ENCODE data around the gene ZNF649.
A peak's percentile ranks its signal among the peaks of the same experiment; 100 is the strongest.

The ZNF649 gene

DNA sequence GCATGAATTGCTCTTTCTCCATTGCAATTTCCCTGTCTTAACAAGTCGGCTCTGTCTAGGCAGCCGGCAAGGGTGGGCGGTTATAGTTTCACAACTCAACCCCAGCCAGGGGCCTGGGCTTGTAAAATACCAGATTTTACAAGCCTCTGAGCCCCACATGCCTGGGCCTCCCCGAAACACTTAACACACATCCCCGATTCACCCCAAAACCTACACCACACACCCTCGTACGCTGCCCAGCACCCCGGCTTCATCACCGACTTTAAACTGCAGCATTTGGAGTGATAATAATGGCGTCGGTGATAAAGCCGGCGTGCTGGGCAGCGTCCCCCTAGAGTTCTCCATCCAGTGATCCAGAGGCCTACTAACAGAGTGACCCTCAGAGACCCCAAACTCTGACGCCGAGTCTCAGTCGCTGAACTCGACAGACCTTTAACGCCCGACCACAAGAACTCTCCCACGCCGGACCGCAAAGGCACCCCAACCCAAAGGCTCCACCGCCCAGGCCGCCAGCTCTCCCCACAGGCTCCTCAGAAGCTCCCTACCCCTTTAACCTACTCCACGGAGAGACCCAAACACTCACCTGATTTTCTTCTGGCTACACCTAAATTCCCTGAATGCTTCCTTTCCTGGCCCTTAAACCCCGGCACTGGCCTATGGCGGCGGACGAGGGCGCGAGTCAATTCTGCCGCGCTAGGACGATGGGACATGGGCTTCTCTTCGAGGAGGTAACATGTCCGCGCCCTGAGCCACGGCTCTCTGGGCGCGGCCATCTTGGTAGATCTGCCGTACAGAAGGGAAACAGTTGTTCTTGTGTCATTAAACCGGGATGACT lies at the start of gene ZNF649 (continued):
- TF ChIP-seq, protein P1, sequence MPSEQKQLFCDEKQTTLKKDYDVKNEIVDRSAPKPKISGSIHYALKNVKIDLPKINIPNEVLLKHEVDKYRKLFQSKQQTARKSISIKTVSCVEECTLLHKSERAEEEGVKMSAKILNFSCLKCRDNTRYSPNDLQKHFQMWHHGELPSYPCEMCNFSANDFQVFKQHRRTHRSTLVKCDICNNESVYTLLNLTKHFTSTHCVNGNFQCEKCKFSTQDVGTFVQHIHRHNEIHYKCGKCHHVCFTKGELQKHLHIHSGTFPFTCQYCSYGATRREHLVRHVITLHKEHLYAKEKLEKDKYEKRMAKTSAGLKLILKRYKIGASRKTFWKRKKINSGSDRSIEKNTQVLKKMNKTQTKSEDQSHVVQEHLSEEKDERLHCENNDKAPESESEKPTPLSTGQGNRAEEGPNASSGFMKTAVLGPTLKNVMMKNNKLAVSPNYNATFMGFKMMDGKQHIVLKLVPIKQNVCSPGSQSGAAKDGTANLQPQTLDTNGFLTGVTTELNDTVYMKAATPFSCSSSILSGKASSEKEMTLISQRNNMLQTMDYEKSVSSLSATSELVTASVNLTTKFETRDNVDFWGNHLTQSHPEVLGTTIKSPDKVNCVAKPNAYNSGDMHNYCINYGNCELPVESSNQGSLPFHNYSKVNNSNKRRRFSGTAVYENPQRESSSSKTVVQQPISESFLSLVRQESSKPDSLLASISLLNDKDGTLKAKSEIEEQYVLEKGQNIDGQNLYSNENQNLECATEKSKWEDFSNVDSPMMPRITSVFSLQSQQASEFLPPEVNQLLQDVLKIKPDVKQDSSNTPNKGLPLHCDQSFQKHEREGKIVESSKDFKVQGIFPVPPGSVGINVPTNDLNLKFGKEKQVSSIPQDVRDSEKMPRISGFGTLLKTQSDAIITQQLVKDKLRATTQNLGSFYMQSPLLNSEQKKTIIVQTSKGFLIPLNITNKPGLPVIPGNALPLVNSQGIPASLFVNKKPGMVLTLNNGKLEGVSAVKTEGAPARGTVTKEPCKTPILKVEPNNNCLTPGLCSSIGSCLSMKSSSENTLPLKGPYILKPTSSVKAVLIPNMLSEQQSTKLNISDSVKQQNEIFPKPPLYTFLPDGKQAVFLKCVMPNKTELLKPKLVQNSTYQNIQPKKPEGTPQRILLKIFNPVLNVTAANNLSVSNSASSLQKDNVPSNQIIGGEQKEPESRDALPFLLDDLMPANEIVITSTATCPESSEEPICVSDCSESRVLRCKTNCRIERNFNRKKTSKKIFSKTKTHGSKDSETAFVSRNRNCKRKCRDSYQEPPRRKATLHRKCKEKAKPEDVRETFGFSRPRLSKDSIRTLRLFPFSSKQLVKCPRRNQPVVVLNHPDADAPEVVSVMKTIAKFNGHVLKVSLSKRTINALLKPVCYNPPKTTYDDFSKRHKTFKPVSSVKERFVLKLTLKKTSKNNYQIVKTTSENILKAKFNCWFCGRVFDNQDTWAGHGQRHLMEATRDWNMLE (tag by site-specific recombination; conservative IDR thresholded peaks at IDR 0.05; ENCODE audit: low read depth): peak; percentile 45; the same call in 1 of the 2 replicates
- TF ChIP-seq, protein P2, sequence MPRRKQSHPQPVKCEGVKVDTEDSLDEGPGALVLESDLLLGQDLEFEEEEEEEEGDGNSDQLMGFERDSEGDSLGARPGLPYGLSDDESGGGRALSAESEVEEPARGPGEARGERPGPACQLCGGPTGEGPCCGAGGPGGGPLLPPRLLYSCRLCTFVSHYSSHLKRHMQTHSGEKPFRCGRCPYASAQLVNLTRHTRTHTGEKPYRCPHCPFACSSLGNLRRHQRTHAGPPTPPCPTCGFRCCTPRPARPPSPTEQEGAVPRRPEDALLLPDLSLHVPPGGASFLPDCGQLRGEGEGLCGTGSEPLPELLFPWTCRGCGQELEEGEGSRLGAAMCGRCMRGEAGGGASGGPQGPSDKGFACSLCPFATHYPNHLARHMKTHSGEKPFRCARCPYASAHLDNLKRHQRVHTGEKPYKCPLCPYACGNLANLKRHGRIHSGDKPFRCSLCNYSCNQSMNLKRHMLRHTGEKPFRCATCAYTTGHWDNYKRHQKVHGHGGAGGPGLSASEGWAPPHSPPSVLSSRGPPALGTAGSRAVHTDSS (tag by site-specific recombination; IDR thresholded peaks at IDR 0.05): no peak
- TF ChIP-seq ZNF140 (tag by site-specific recombination; IDR thresholded peaks at IDR 0.05): no peak
- TF ChIP-seq ZNF423 (tag by site-specific recombination; IDR thresholded peaks at IDR 0.05): no peak
- 0 out of 2 replicates have a peak, but pooled peaks have one; percentile 37 for TF ChIP-seq HOXD13 (CRISPR knock-in tag; IDR thresholded peaks at IDR 0.05; ENCODE audit: borderline replicate concordance)
- TF ChIP-seq ZNF670 (tag by site-specific recombination; IDR thresholded peaks at IDR 0.05; ENCODE audit: low read depth): no peak
- no peak for TF ChIP-seq ZNF302 (tag by site-specific recombination; IDR thresholded peaks at IDR 0.05; ENCODE audit: low read depth)
- TF ChIP-seq, protein P3, sequence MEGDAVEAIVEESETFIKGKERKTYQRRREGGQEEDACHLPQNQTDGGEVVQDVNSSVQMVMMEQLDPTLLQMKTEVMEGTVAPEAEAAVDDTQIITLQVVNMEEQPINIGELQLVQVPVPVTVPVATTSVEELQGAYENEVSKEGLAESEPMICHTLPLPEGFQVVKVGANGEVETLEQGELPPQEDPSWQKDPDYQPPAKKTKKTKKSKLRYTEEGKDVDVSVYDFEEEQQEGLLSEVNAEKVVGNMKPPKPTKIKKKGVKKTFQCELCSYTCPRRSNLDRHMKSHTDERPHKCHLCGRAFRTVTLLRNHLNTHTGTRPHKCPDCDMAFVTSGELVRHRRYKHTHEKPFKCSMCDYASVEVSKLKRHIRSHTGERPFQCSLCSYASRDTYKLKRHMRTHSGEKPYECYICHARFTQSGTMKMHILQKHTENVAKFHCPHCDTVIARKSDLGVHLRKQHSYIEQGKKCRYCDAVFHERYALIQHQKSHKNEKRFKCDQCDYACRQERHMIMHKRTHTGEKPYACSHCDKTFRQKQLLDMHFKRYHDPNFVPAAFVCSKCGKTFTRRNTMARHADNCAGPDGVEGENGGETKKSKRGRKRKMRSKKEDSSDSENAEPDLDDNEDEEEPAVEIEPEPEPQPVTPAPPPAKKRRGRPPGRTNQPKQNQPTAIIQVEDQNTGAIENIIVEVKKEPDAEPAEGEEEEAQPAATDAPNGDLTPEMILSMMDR (tag by site-specific recombination; IDR thresholded peaks at IDR 0.05): peak; percentile 20; the same call in 1 of the 2 replicates
- no peak for TF ChIP-seq ZFP37 (tag by site-specific recombination; IDR thresholded peaks at IDR 0.05)
- TF ChIP-seq ZNF76 (tag by site-specific recombination; IDR thresholded peaks at IDR 0.05; ENCODE audit: borderline replicate concordance, low read depth): peak; percentile 91
- peak; percentile 40; the same call in 1 of the 2 replicates for TF ChIP-seq ZNF600 (tag by site-specific recombination; IDR thresholded peaks at IDR 0.05)
- TF ChIP-seq RBAK (tag by site-specific recombination; IDR thresholded peaks at IDR 0.05): no peak
- TF ChIP-seq ZNF596 (tag by site-specific recombination; IDR thresholded peaks at IDR 0.05): no peak
- no peak for TF ChIP-seq ZNF266 (tag by site-specific recombination; IDR thresholded peaks at IDR 0.05; ENCODE audit: low read depth)
- TF ChIP-seq ZNF560 (tag by site-specific recombination; IDR thresholded peaks at IDR 0.05; ENCODE audit: borderline replicate concordance): no peak
- TF ChIP-seq, protein P4, sequence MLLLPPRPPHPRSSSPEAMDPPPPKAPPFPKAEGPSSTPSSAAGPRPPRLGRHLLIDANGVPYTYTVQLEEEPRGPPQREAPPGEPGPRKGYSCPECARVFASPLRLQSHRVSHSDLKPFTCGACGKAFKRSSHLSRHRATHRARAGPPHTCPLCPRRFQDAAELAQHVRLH (tag by site-specific recombination; IDR thresholded peaks at IDR 0.05): peak; percentile 49; the same call in 1 of the 2 replicates
- TF ChIP-seq, protein P5, sequence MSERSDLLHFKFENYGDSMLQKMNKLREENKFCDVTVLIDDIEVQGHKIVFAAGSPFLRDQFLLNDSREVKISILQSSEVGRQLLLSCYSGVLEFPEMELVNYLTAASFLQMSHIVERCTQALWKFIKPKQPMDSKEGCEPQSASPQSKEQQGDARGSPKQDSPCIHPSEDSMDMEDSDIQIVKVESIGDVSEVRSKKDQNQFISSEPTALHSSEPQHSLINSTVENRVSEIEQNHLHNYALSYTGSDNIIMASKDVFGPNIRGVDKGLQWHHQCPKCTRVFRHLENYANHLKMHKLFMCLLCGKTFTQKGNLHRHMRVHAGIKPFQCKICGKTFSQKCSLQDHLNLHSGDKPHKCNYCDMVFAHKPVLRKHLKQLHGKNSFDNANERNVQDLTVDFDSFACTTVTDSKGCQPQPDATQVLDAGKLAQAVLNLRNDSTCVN (tag by site-specific recombination; optimal IDR thresholded peaks at IDR 0.05): peak; percentile 37
- TF ChIP-seq, protein P6, sequence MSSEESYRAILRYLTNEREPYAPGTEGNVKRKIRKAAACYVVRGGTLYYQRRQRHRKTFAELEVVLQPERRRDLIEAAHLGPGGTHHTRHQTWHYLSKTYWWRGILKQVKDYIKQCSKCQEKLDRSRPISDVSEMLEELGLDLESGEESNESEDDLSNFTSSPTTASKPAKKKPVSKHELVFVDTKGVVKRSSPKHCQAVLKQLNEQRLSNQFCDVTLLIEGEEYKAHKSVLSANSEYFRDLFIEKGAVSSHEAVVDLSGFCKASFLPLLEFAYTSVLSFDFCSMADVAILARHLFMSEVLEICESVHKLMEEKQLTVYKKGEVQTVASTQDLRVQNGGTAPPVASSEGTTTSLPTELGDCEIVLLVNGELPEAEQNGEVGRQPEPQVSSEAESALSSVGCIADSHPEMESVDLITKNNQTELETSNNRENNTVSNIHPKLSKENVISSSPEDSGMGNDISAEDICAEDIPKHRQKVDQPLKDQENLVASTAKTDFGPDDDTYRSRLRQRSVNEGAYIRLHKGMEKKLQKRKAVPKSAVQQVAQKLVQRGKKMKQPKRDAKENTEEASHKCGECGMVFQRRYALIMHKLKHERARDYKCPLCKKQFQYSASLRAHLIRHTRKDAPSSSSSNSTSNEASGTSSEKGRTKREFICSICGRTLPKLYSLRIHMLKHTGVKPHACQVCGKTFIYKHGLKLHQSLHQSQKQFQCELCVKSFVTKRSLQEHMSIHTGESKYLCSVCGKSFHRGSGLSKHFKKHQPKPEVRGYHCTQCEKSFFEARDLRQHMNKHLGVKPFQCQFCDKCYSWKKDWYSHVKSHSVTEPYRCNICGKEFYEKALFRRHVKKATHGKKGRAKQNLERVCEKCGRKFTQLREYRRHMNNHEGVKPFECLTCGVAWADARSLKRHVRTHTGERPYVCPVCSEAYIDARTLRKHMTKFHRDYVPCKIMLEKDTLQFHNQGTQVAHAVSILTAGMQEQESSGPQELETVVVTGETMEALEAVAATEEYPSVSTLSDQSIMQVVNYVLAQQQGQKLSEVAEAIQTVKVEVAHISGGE (tag by site-specific recombination; conservative IDR thresholded peaks at IDR 0.05; ENCODE audit: low read depth): peak; percentile 57
- 0 out of 2 replicates have a peak, but pooled peaks have one; percentile 58 for TF ChIP-seq ZNF660 (tag by site-specific recombination; IDR thresholded peaks at IDR 0.05)
- TF ChIP-seq, protein P7, sequence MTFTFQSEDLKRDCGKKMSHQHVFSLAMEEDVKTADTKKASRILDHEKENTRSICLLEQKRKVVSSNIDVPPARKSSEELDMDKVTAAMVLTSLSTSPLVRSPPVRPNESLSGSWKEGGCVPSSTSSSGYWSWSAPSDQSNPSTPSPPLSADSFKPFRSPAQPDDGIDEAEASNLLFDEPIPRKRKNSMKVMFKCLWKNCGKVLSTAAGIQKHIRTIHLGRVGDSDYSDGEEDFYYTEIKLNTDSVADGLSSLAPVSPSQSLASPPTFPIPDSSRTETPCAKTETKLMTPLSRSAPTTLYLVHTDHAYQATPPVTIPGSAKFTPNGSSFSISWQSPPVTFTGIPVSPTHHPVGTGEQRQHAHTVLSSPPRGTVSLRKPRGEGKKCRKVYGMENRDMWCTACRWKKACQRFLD (tag by site-specific recombination; IDR thresholded peaks at IDR 0.05): no peak
- no peak for TF ChIP-seq SETDB1 (IDR thresholded peaks at IDR 0.05; ENCODE audit: insufficient read length, low read length)
- TF ChIP-seq TCF7L2 (IDR thresholded peaks at IDR 0.05; ENCODE audit: borderline replicate concordance, low read depth, low read length): peak; percentile 78; the same call in 1 of the 2 replicates
